H1 (cell line): ENCODE measurements around the gene AHDC1. TPM values are rescaled to one million over a fixed set of nuclear protein-coding genes. Genes with fewer than 3 reads are reported as not detected.

Experiments used
- EP300 ChIP-seq, 2 experiments: IDR thresholded peaks; 1 replicate in 1 of 2; 2 replicates in 1 of 2; pipeline ENCODE4 v1.6.1; 2011 to 2012; ENCODE audit warnings: low read depth in 2 of 2, low read length in 2 of 2, mild to moderate bottlenecking in 2 of 2, borderline replicate concordance in 1 of 2, inconsistent platforms in 1 of 2, moderate library complexity in 1 of 2
- POU5F1 ChIP-seq: IDR thresholded peaks from 2 replicates; pipeline ENCODE4 v1.6.1; 2011; ENCODE audit warnings: low read depth, mild to moderate bottlenecking, low read length, moderate library complexity
- YY1 ChIP-seq: IDR thresholded peaks from 2 replicates; pipeline ENCODE4 v1.6.1; 2011; ENCODE audit warnings: low read depth, mild to moderate bottlenecking, low read length
- polyA plus RNA-seq, 7 experiments: library from polyadenylated mRNA; depleted of rRNA in 3 of 7; stranded (reverse) in 5 of 7; unstranded in 2 of 7; fragments of >200 nt in 5 of 7; fragments of 200-250 nt in 2 of 7; gene quantifications; 1 replicate in 5 of 7; 2 replicates in 1 of 7; 4 replicates in 1 of 7; pipeline versions ENCODE4 v1.2.1 to v1.2.3, GENCODE V29; 2011 to 2013; ENCODE audit warnings: missing spikeins in 2 of 7, mixed read lengths in 2 of 7
- total RNA-seq: library from RNA; stranded (reverse); fragmentation: NEBNext Ultra II Directional; extraction: Animal tissue kit (Norgen Biotek cat#: 25700); gene quantifications from 2 replicates; pipeline ENCODE4 v1.2.1, GENCODE V29; 2021
- TF ChIP-seq, protein P1 (sequence below): fragments of 300-600 bp; sonication (generic); IDR thresholded peaks from 2 replicates; pipeline ENCODE4 v1.7.1; 2012; ENCODE audit warnings: low read length, moderate library complexity, mild to moderate bottlenecking, inconsistent platforms; ENCODE audit not compliant: insufficient replicate concordance
- TF ChIP-seq, protein P2 (sequence below): IDR thresholded peaks from 2 replicates; pipeline ENCODE4 v1.6.1; 2011; ENCODE audit warnings: low read depth, mild to moderate bottlenecking, low read length; ENCODE audit not compliant: insufficient read depth

The AHDC1 gene
- total and polyA plus RNA-seq, 2 of the 8 experiments (the other 6 are each of a cell fraction or from before 2014, with no cell fraction given): 4.4 to 35.1 TPM

GRCh38 chr1:27622828-27623227 lies 18.9 kb upstream of the AHDC1 start (continued):
- TF ChIP-seq, protein P1, sequence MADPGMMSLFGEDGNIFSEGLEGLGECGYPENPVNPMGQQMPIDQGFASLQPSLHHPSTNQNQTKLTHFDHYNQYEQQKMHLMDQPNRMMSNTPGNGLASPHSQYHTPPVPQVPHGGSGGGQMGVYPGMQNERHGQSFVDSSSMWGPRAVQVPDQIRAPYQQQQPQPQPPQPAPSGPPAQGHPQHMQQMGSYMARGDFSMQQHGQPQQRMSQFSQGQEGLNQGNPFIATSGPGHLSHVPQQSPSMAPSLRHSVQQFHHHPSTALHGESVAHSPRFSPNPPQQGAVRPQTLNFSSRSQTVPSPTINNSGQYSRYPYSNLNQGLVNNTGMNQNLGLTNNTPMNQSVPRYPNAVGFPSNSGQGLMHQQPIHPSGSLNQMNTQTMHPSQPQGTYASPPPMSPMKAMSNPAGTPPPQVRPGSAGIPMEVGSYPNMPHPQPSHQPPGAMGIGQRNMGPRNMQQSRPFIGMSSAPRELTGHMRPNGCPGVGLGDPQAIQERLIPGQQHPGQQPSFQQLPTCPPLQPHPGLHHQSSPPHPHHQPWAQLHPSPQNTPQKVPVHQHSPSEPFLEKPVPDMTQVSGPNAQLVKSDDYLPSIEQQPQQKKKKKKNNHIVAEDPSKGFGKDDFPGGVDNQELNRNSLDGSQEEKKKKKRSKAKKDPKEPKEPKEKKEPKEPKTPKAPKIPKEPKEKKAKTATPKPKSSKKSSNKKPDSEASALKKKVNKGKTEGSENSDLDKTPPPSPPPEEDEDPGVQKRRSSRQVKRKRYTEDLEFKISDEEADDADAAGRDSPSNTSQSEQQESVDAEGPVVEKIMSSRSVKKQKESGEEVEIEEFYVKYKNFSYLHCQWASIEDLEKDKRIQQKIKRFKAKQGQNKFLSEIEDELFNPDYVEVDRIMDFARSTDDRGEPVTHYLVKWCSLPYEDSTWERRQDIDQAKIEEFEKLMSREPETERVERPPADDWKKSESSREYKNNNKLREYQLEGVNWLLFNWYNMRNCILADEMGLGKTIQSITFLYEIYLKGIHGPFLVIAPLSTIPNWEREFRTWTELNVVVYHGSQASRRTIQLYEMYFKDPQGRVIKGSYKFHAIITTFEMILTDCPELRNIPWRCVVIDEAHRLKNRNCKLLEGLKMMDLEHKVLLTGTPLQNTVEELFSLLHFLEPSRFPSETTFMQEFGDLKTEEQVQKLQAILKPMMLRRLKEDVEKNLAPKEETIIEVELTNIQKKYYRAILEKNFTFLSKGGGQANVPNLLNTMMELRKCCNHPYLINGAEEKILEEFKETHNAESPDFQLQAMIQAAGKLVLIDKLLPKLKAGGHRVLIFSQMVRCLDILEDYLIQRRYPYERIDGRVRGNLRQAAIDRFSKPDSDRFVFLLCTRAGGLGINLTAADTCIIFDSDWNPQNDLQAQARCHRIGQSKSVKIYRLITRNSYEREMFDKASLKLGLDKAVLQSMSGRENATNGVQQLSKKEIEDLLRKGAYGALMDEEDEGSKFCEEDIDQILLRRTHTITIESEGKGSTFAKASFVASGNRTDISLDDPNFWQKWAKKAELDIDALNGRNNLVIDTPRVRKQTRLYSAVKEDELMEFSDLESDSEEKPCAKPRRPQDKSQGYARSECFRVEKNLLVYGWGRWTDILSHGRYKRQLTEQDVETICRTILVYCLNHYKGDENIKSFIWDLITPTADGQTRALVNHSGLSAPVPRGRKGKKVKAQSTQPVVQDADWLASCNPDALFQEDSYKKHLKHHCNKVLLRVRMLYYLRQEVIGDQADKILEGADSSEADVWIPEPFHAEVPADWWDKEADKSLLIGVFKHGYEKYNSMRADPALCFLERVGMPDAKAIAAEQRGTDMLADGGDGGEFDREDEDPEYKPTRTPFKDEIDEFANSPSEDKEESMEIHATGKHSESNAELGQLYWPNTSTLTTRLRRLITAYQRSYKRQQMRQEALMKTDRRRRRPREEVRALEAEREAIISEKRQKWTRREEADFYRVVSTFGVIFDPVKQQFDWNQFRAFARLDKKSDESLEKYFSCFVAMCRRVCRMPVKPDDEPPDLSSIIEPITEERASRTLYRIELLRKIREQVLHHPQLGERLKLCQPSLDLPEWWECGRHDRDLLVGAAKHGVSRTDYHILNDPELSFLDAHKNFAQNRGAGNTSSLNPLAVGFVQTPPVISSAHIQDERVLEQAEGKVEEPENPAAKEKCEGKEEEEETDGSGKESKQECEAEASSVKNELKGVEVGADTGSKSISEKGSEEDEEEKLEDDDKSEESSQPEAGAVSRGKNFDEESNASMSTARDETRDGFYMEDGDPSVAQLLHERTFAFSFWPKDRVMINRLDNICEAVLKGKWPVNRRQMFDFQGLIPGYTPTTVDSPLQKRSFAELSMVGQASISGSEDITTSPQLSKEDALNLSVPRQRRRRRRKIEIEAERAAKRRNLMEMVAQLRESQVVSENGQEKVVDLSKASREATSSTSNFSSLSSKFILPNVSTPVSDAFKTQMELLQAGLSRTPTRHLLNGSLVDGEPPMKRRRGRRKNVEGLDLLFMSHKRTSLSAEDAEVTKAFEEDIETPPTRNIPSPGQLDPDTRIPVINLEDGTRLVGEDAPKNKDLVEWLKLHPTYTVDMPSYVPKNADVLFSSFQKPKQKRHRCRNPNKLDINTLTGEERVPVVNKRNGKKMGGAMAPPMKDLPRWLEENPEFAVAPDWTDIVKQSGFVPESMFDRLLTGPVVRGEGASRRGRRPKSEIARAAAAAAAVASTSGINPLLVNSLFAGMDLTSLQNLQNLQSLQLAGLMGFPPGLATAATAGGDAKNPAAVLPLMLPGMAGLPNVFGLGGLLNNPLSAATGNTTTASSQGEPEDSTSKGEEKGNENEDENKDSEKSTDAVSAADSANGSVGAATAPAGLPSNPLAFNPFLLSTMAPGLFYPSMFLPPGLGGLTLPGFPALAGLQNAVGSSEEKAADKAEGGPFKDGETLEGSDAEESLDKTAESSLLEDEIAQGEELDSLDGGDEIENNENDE: no peak
- TF ChIP-seq YY1 (no peak), EP300 (IDR thresholded peaks at IDR 0.05; ENCODE audit: borderline replicate concordance in 1 of 2, low read depth in 2 of 2, low read length in 2 of 2) (0 out of 3 replicates have a peak, but pooled peaks of 1 of the 2 experiments have one; percentile 29), POU5F1 (peak; percentile 71)
- TF ChIP-seq, protein P2, sequence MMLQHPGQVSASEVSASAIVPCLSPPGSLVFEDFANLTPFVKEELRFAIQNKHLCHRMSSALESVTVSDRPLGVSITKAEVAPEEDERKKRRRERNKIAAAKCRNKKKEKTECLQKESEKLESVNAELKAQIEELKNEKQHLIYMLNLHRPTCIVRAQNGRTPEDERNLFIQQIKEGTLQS: no peak
